Keratinocyte (primary cell): ENCODE measurements around the gene GTF2F1. TPM values are rescaled to one million over a fixed set of nuclear protein-coding genes. Genes with fewer than 3 reads are reported as not detected.

Experiments used
- DNase-seq: peaks from one replicate; pipeline ENCODE4 v3.0.0-alpha.2; 2011; ENCODE audit warnings: low read depth, missing footprints, low spot score
- FAIRE-seq: peaks from 2 replicates; lab custom pipeline; 2011; peaks lifted over from hg19 to GRCh38; lab: Jason Lieb, UNC
- H2AFZ ChIP-seq: 2 replicates; pipeline ENCODE4 v1.6.0; 2012; ENCODE audit warnings: low read length, control low read depth, inconsistent platforms; ENCODE audit not compliant: control insufficient read depth
- H3K27ac ChIP-seq: 2 replicates; pipeline ENCODE4 v1.5.1; 2011; ENCODE audit warnings: low read length; ENCODE audit not compliant: control insufficient read depth, insufficient read depth
- H3K27me3 ChIP-seq: 3 replicates; pipeline ENCODE4 v1.6.0; 2011; ENCODE audit warnings: low read length; ENCODE audit not compliant: control insufficient read depth, insufficient read depth; ENCODE audit errors: extremely low read depth
- H3K36me3 ChIP-seq, 2 experiments: 2 replicates in 1 of 2; 3 replicates in 1 of 2; pipeline ENCODE4 v1.5.1; 2011; ENCODE audit warnings: low read length in 2 of 2, mild to moderate bottlenecking in 1 of 2; ENCODE audit not compliant: control insufficient read depth in 2 of 2, insufficient read depth in 2 of 2; ENCODE audit errors: extremely low read depth in 1 of 2
- H3K4me1 ChIP-seq: 3 replicates; pipeline ENCODE4 v1.5.1; 2011; ENCODE audit warnings: low read length; ENCODE audit not compliant: control insufficient read depth, insufficient read depth; ENCODE audit errors: extremely low read depth
- H3K4me2 ChIP-seq: 3 replicates; pipeline ENCODE4 v1.6.0; 2011; ENCODE audit warnings: low read depth, low read length; ENCODE audit not compliant: control insufficient read depth, insufficient read depth; ENCODE audit errors: extremely low read depth
- H3K4me3 ChIP-seq, 3 experiments: fragments of 200-600 bp in 1 of 3; sonication (generic) in 1 of 3; 2 replicates in 2 of 3; 3 replicates in 1 of 3; pipeline ENCODE4 v1.5.1; 2011 to 2016; ENCODE audit warnings: low read length in 3 of 3, mild to moderate bottlenecking in 3 of 3, control low read depth in 2 of 3, inconsistent platforms in 1 of 3, low read depth in 1 of 3, mixed read lengths in 1 of 3, mixed run types in 1 of 3, moderate library complexity in 1 of 3; ENCODE audit not compliant: control insufficient read depth in 2 of 3, insufficient read depth in 2 of 3; ENCODE audit errors: extremely low read depth in 1 of 3
- H3K79me2 ChIP-seq: 2 replicates; pipeline ENCODE4 v1.6.0; 2012; ENCODE audit warnings: low read length; ENCODE audit not compliant: control insufficient read depth, insufficient read depth
- H3K9ac ChIP-seq: 3 replicates; pipeline ENCODE4 v1.6.0; 2011; ENCODE audit warnings: low read length; ENCODE audit not compliant: control insufficient read depth, insufficient read depth; ENCODE audit errors: extremely low read depth
- H3K9me1 ChIP-seq: 3 replicates; pipeline ENCODE4 v1.6.0; 2011; ENCODE audit warnings: low read length; ENCODE audit not compliant: control insufficient read depth, insufficient read depth; ENCODE audit errors: extremely low read depth
- H3K9me3 ChIP-seq: 2 replicates; pipeline ENCODE4 v1.5.1; 2012; ENCODE audit warnings: low read depth, low read length; ENCODE audit not compliant: control insufficient read depth
- H4K20me1 ChIP-seq: 3 replicates; pipeline ENCODE4 v1.6.0; 2011; ENCODE audit warnings: low read length; ENCODE audit not compliant: control insufficient read depth, insufficient read depth; ENCODE audit errors: extremely low read depth
- CTCF ChIP-seq, 3 experiments: IDR thresholded peaks in 1 of 3; conservative IDR thresholded peaks in 1 of 3; optimal IDR thresholded peaks in 1 of 3; 2 replicates in 2 of 3; 3 replicates in 1 of 3; pipeline versions ENCODE3 to v1.5.1; 2011; ENCODE audit warnings: low read length in 3 of 3, mild to moderate bottlenecking in 3 of 3, moderate library complexity in 2 of 3, control low read depth in 1 of 3, inconsistent platforms in 1 of 3; ENCODE audit not compliant: insufficient read depth in 2 of 3; ENCODE audit errors: extremely low read depth in 1 of 3
- EZH2 ChIP-seq: IDR thresholded peaks from one replicate; pipeline ENCODE4 v1.6.1; 2012; ENCODE audit warnings: inconsistent platforms, mild to moderate bottlenecking, low read length, moderate library complexity
- dilution Hi-C: fragments of 300-500 bp; cut with MboI; formaldehyde crosslinking; loops from one replicate; pipeline ENCODE4 v1.7.0; 2020; ENCODE audit warnings: low sequenced_read_pairs; ENCODE audit not compliant: extremely low pct_ligation_motif_present
- polyA plus RNA-seq, 5 experiments: library from polyadenylated mRNA; depleted of rRNA in 3 of 5; stranded (reverse) in 3 of 5; stranded (forward) in 1 of 5; unstranded in 1 of 5; fragments of >200 nt; gene quantifications; 1 replicate in 1 of 5; 2 replicates in 3 of 5; 3 replicates in 1 of 5; pipeline versions ENCODE4 v1.2.1 to v1.2.3, GENCODE V29; 2011 to 2012; ENCODE audit warnings: missing spikeins in 2 of 5, low read depth in 1 of 5, low replicate concordance in 1 of 5

GTF2F1 gene
- polyA plus RNA-seq, 1 donor (not counting 4 experiments of a cell fraction or from before 2014, with no cell fraction given) = 37.3 TPM

- Histone ChIP-seq H4K20me1 (no peaks in the 10 kb centered on the region), H3K4me2 (no peak overlapping the region), H2AFZ (no peak overlapping the region), H3K4me3 (no peak overlapping the region), H3K79me2 (peaks cover 15% of the 10 kb centered on the region), H3K27ac (no peak overlapping the region), H3K4me1 (peaks cover 3% of the 10 kb centered on the region), H3K9me1 (no peaks in the 10 kb centered on the region), H3K27me3 (no peaks in the 10 kb centered on the region), H3K36me3 (peaks cover 19 to 20% of the 10 kb centered on the region in 2 experiments), H3K9me3 (no peaks in the 10 kb centered on the region), H3K9ac (no peak overlapping the region)
- dilution Hi-C loops = no loop called here
- DNase-seq (no peak), FAIRE-seq (no peak)
- TF ChIP-seq CTCF (optimal IDR thresholded peaks at IDR 0.05 in 1 of 3, IDR thresholded peaks at IDR 0.05 in 1 of 3, conservative IDR thresholded peaks at IDR 0.05 in 1 of 3; ENCODE audit: extremely low read depth in 1 of 3, insufficient read depth in 2 of 3, low read length in 3 of 3) (no peak), EZH2 (no peak)
Observed at GRCh38 chr19:6364353-6364752, 28.6 kb downstream of the GTF2F1 start.

- H3K36me3 ChIP-seq = peaks cover 15 to 16% of the 10 kb centered on the region in 2 experiments
- H3K4me2 ChIP-seq = peak overlapping the region; percentile 95
- H3K4me1 ChIP-seq = peaks cover 3% of the 10 kb centered on the region
- TF ChIP-seq CTCF (optimal IDR thresholded peaks at IDR 0.05 in 1 of 3, IDR thresholded peaks at IDR 0.05 in 1 of 3, conservative IDR thresholded peaks at IDR 0.05 in 1 of 3; ENCODE audit: extremely low read depth in 1 of 3, insufficient read depth in 2 of 3, low read length in 3 of 3) (no peak), EZH2 (no peak)
- H3K9me1 ChIP-seq = no peaks in the 10 kb centered on the region
- H3K27ac ChIP-seq = peak overlapping the region; percentile 58
- peak overlapping the region; percentile 71 to 97 (median 73) for H3K4me3 ChIP-seq
- dilution Hi-C loops = no loop called here
- no peak for FAIRE-seq
- peak overlapping the region; percentile 83 for H2AFZ ChIP-seq
- peaks cover 15% of the 10 kb centered on the region for H3K79me2 ChIP-seq
- peak overlapping the region; percentile 72 for H3K9ac ChIP-seq
- no peaks in the 10 kb centered on the region for H4K20me1 ChIP-seq
- no peaks in the 10 kb centered on the region for H3K27me3 ChIP-seq
- DNase-seq = no peak
- no peaks in the 10 kb centered on the region for H3K9me3 ChIP-seq
Observed at GRCh38 chr19:6362351-6362801, 30.6 kb downstream of the GTF2F1 start.
